GM19463 (cell line): ENCODE measurements around the gene TAF11L2.
"Not testable (repeated sequence)": the region's sequence is repeated elsewhere in the genome, so short reads cannot be mapped to it uniquely, and the experiment has no call there.

Experiments
- ATAC-seq: cut with Tn5 transposase; IDR thresholded peaks from one replicate; pipeline ENCODE4 v1.9.1; 2021; ENCODE audit warnings: mild to moderate bottlenecking, moderate library complexity; ENCODE audit not compliant: unreplicated experiment

TAF11L2 gene

DNA sequence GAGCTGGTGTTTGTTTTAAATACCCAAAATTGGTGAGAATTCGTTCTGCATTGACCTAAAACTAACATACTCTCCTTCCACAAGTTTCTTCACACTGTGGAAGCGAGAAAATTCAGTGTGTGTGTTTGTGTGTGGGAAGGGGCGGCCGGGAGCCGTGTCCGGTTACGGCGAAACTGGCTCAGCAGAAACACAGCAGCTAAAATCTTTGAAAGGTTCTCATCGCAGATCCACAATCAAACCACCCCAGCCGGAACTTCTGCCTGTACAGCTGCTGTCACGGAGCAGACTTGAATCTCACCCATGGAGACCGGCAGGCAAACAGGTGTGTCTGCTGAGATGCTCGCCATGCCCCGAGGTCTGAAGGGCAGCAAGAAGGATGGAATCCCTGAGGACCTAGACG lies 26.9 kb downstream of the TAF11L2 start, which contains the start of gene TAF11L5:
TAF11L5 (plus strand) TSS at position 301 of the 400 bp plus-strand sequence.
- ATAC-seq: not testable (repeated sequence)

GRCh38 chr5:17526504-17526903 lies 28.5 kb downstream of the TAF11L2 start:
- not testable (repeated sequence) for ATAC-seq

GRCh38 chr5:17528369-17528768 lies 30.3 kb downstream of the TAF11L2 start, which contains the start of gene TAF11L6:
Gene TAF11L6, plus strand, starts transcription at chr5:17528669.
- not testable (repeated sequence) for ATAC-seq
